Lower lobe of right lung (tissue), 2 donors: Measurements from ENCODE around the gene SYNGR1. TPM values are rescaled to one million over a fixed set of nuclear protein-coding genes. Genes with fewer than 3 reads are reported as not detected.
A peak's percentile ranks its signal among the peaks of the same experiment; 100 is the strongest.

Source experiments
- ATAC-seq, 2 donors: fragments of 200-7000 bp; cut with Tn5 transposase; one replicate each; pipeline ENCODE4 v1.9.1; 2020 to 2022; ENCODE audit warnings: mild to moderate bottlenecking in 2 of 2, moderate library complexity in 2 of 2
- DNase-seq: peaks from one replicate; pipeline ENCODE4 v3.0.0-alpha.2; 2020
- H3K27ac ChIP-seq: fragments of 200-600 bp; one replicate; pipeline ENCODE4 v1.8.0; 2022
- H3K27me3 ChIP-seq: fragments of 200-600 bp; one replicate; pipeline ENCODE4 v1.8.0; 2022; ENCODE audit warnings: low read depth
- H3K36me3 ChIP-seq: fragments of 200-600 bp; one replicate; pipeline ENCODE4 v1.8.0; 2022; ENCODE audit warnings: mild to moderate bottlenecking
- H3K4me1 ChIP-seq: fragments of 200-600 bp; one replicate; pipeline ENCODE4 v1.8.0; 2022
- H3K4me3 ChIP-seq: fragments of 200-600 bp; one replicate; pipeline ENCODE4 v1.8.0; 2022; ENCODE audit warnings: mild to moderate bottlenecking
- H3K9me3 ChIP-seq: fragments of 200-600 bp; one replicate; pipeline ENCODE4 v1.8.0; 2022
- CTCF ChIP-seq: fragments of 200-600 bp; IDR thresholded peaks from one replicate; pipeline ENCODE4 v1.8.0; 2022; ENCODE audit warnings: antibody characterized with exemption, mild to moderate bottlenecking
- intact Hi-C: fragments of 100-400 bp; cut with DNase I; formaldehyde crosslinking; loops from one replicate; pipeline ENCODE4 v1.11.0; 2022
- total RNA-seq: library from RNA; stranded (reverse); fragmentation: NEBNext Ultra II Directional; extraction: Animal tissue kit (Norgen Biotek cat#: 25700); gene quantifications from one replicate; pipeline ENCODE4 v1.2.1, GENCODE V29; 2021
- donor health status: DM: no; HTN: yes; CAD: no; lungs with severe emphysema.

Gene SYNGR1
- total RNA-seq, 1 donor from 2014 or later, result 13.4 TPM

GRCh38 chr22:39419911-39420310 lies 70.1 kb downstream of the SYNGR1 start:
- Histone ChIP-seq H3K27me3 (no peaks in the 10 kb centered on the region), H3K36me3 (peaks cover 96% of the 10 kb centered on the region)

GRCh38 chr22:39421691-39422090 lies 71.9 kb downstream of the SYNGR1 start:
- H3K9me3 ChIP-seq, result no peaks in the 10 kb centered on the region
- DNase-seq (no peak), ATAC-seq (no peak)
- H3K4me1 ChIP-seq, result no peaks in the 10 kb centered on the region
- no peak overlapping the region for H3K4me3 ChIP-seq
- peaks cover 90% of the 10 kb centered on the region for H3K36me3 ChIP-seq
- no peaks in the 10 kb centered on the region for H3K27me3 ChIP-seq
- intact Hi-C loops, result no loop called here
- TF ChIP-seq CTCF, result no peak
- no peak overlapping the region for H3K27ac ChIP-seq

More at GRCh38 chr22:39419911-39420310, 70.1 kb downstream of the SYNGR1 start:
- no peaks in the 10 kb centered on the region for H3K4me1 ChIP-seq
- DNase-seq, result peak; percentile 31
- no peak for ATAC-seq
- intact Hi-C loops, result no loop called here
- no peak overlapping the region for H3K27ac ChIP-seq
- no peak overlapping the region for H3K4me3 ChIP-seq
- TF ChIP-seq CTCF, result no peak
- H3K9me3 ChIP-seq, result no peaks in the 10 kb centered on the region

GRCh38 chr22:39422101-39422500 lies 72.3 kb downstream of the SYNGR1 start:
- intact Hi-C loops, result no loop called here
- TF ChIP-seq CTCF, result no peak

GRCh38 chr22:39422721-39423120 lies 72.9 kb downstream of the SYNGR1 start:
- H3K4me1 ChIP-seq, result no peaks in the 10 kb centered on the region
- TF ChIP-seq CTCF, result no peak
- no peaks in the 10 kb centered on the region for H3K27me3 ChIP-seq
- no peak overlapping the region for H3K27ac ChIP-seq
- ATAC-seq (no peak), DNase-seq (no peak)
- H3K9me3 ChIP-seq, result no peaks in the 10 kb centered on the region
- intact Hi-C loops, result no loop called here
- peaks cover 90% of the 10 kb centered on the region for H3K36me3 ChIP-seq
- no peak overlapping the region for H3K4me3 ChIP-seq

More at GRCh38 chr22:39422101-39422500, 72.3 kb downstream of the SYNGR1 start:
- H3K4me3 ChIP-seq, result no peak overlapping the region
- H3K9me3 ChIP-seq, result no peaks in the 10 kb centered on the region
- H3K36me3 ChIP-seq, result peaks cover 90% of the 10 kb centered on the region
- DNase-seq (no peak), ATAC-seq (no peak)
- no peak overlapping the region for H3K27ac ChIP-seq
- H3K4me1 ChIP-seq, result no peaks in the 10 kb centered on the region
- H3K27me3 ChIP-seq, result no peaks in the 10 kb centered on the region

GRCh38 chr22:39423976-39424375 lies 74.2 kb downstream of the SYNGR1 start:
- intact Hi-C loops, result no loop called here
- ATAC-seq (no peak), DNase-seq (no peak)
- TF ChIP-seq CTCF, result no peak
- H3K27me3 ChIP-seq, result no peaks in the 10 kb centered on the region
- peaks cover 90% of the 10 kb centered on the region for H3K36me3 ChIP-seq
- H3K4me1 ChIP-seq, result no peaks in the 10 kb centered on the region
- no peak overlapping the region for H3K4me3 ChIP-seq
- no peaks in the 10 kb centered on the region for H3K9me3 ChIP-seq
- no peak overlapping the region for H3K27ac ChIP-seq
